ENCODE measurements around the gene DGKZ.
"Not testable (repeated sequence)": the region's sequence is repeated elsewhere in the genome, so short reads cannot be mapped to it uniquely, and the experiment has no call there.

DGKZ gene

DNA sequence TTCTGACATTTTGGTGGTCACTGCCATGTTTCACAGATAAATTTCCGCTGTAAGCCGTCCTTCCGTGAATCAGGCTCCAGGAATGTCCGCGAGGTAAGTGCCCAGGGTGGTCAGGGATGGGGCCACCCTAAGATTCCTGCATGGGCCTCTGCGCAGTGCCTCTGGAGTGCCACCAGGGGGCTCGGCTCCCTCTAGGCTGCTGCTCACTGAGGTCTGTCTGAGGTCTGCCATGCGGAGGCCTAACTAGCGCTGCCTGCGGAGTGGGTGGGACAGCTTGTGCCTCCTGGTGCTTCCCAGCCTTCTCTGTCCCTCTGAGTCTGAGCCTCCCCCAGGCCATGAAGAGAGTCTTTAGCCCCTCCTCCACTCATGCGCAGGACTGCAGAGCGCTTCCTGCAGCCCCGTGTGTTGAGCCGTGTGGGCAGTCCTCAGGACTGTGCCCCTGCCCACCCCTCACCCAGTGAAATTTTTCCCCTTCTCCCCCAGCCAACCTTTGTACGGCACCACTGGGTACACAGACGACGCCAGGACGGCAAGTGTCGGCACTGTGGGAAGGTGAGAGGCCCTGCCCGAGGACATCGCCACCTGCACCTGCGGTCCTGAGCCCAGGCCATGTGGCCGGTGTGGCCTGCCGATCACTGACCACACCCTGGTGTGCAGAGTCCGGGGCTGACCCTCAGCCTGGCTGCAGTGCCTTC lies 22.3 kb downstream of the DGKZ start:
- FAIRE-seq: no peak

DNA sequence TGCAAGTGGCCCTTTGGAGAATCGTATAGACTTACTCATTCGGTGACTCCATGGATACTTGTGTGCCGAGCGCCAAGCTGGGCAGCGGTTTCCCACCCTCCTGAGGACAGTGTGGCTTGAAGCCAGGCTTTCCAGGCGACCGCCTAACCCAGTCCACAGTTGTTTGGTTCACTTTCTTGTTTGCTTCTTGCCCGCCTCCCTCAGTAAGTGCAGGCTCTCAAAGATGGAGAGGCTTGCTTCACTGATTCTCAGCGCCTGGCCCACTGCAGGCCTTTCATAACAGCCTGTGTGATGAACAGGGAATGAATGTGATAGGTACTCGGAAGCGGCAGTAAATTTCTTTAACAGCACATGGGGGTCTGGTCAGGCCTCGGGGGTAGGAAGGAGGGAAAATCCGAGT lies 23.0 kb downstream of the DGKZ start:
- no peak for FAIRE-seq

DNA sequence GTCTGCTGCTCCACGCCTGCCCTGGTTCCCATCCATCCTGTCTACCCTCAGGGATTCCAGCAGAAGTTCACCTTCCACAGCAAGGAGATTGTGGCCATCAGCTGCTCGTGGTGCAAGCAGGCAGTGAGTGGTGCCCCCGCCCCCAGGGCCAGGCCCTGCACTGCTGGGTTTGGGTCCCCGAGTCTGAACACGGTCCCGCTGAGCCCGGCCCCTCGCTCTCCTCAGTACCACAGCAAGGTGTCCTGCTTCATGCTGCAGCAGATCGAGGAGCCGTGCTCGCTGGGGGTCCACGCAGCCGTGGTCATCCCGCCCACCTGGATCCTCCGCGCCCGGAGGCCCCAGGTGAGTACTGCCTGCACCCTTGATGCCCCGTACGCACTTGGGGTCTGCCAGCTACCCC lies 24.0 kb downstream of the DGKZ start:
- not testable (repeated sequence) for FAIRE-seq

DNA sequence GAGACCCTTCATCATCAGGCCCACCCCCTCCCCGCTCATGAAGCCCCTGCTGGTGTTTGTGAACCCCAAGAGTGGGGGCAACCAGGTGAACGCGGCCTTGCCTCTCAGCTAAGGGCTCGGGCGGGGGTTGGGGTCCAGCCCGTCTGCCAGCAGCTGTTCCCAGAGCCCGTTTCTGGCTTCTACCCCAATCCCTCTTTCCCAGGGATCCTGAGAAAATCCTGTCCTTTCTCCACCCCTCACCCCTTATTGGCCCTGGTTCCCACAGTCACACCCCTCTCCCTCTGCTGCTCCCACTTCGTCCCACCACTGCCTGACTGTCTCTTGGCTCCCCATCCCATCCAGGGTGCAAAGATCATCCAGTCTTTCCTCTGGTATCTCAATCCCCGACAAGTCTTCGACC lies 24.8 kb downstream of the DGKZ start:
- no peak for FAIRE-seq

DNA sequence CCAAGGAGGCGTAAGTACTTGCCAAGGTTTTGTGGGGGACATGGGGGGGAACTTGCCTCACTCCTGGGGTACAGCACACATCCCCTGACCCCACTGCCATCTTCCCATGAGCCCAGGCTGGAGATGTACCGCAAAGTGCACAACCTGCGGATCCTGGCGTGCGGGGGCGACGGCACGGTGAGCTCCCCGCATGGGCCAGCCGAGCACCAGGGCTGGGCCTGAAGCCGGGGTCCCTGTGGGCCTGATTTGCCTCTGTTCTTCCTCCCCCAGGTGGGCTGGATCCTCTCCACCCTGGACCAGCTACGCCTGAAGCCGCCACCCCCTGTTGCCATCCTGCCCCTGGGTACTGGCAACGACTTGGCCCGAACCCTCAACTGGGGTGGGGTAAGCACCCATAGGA lies 25.2 kb downstream of the DGKZ start:
- not testable (repeated sequence) for FAIRE-seq

DNA sequence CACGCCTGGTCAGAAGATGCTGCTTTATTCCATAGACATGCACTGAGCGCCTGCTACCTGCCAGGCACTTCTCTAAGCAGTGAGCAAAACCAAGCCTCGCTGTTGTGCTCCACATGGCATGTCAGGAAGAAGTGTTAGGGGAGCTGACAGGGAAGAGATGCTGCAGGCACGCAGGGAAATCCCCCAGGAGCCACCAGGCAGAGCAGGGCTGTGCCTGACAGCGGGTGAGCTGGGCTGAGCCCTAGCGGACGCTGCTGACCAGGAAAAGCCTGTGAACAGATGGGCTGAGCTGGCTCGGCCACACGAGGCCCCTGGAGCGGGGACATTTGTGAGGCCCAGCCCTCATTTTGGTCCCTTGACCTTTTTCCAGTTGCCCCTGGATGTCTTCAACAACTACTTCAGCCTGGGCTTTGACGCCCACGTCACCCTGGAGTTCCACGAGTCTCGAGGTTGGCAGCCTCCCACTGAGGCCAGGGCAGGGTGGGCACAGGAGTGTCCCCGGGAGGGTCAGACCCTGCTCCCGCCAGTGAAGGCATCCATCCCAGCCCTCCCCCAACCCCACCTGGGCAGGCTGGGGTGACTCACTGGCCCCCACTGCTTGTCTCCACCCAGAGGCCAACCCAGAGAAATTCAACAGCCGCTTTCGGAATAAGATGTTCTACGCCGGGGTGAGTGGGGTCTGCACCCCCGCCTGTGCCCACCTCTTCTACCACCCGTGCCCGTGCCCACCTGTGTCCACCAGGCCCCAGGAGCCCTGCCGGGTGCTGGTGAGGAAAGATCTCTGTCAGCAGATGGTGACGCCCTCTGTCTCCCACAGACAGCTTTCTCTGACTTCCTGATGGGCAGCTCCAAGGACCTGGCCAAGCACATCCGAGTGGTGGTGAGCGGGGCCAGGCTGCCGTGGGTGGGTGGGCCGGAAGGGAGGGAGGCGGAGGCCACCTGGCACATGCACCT lies 26.8 kb downstream of the DGKZ start:
- no peak for FAIRE-seq

DNA sequence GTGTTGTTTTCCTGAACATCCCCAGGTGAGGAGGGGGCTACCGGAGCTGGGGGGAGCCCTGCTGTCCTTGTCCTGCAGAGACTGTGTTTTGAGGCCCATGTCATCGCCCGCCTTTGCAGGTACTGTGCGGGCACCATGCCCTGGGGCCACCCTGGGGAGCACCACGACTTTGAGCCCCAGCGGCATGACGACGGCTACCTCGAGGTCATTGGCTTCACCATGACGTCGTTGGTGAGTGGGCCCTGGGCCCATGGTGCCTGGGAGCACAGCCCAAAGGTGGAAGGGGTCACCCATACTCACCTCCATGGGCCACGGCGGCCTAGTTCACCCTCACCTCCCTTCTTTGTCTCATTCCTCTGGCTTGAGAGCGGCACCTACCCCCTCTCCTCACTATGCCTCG lies 27.6 kb downstream of the DGKZ start:
- FAIRE-seq: no peak

DNA sequence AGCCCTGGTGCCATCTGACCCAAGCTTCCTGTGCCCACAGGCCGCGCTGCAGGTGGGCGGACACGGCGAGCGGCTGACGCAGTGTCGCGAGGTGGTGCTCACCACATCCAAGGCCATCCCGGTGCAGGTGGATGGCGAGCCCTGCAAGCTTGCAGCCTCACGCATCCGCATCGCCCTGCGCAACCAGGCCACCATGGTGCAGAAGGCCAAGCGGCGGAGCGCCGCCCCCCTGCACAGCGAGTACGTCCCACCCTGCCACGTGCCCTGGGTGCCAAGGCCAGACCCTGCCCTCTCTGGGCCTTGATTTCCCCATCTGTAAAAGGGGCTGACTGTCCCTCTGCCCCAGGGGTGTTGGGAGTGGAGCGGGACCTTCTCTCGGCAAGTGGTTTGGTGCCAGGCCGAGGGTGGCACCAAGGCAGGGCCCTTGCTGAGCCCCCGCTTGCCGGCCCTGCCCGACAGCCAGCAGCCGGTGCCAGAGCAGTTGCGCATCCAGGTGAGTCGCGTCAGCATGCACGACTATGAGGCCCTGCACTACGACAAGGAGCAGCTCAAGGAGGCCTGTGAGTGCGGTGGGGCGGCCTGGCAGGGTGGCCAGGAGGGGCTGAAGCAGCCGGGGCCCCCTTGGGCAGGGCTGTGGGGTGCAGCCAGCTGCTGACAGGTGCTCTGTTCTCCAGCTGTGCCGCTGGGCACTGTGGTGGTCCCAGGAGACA lies 28.3 kb downstream of the DGKZ start:
- no peak for FAIRE-seq

DNA sequence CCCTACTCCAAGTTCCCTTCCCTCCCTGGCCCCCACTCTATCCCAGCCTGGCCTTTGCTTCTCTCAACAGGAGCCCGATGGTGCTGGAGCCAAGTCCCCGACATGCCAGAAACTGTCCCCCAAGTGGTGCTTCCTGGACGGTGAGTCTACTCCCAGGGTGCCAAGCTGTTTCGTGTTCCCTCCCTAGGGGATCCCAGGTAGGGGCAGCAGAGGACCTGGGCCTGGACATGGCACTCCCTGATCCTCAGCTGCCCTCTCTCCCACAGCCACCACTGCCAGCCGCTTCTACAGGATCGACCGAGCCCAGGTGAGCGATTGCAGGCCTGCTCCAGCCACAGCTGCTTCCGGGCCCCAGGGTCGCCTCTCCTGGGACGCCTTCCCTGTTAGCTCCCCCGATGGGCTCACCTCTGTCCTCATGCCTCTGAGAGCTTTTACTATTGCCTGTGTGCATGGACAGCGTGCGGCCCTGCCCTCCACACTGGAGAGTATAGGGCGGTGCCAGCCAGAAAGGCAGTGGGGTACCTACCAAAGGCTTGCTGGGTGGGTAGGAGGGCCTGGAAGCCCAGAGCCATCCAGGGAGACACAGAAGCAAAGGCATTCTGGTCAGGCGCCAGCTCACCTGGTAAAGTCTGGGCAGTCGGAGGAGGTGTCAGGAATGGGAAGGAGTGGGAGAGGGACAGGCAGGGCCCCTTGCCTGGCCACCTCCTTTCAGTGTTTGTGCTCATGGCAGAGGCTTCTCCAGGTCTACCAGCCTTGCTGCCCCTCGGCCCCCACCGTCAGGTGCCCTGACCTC lies 29.2 kb downstream of the DGKZ start:
- FAIRE-seq: no peak

DNA sequence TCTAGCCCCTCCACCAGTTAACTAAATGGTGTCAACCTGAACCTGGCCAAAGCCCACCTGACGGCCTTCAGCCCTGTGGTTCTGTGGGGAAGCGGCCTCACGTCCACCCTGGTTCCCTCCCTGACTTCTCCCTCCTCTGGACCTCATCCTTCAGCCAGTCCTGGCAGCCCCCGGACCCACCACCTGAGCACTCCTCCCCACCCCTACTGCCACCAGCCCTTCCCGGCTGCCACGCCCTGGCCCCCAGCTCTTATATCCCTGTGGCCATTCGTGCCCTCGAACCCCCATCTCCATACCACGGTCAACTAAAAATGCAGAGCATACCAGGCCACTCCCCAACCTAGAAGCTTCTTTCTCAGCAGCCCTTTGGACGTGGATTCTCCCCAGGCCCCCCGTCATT lies 30.0 kb downstream of the DGKZ start:
- FAIRE-seq: no peak

DNA sequence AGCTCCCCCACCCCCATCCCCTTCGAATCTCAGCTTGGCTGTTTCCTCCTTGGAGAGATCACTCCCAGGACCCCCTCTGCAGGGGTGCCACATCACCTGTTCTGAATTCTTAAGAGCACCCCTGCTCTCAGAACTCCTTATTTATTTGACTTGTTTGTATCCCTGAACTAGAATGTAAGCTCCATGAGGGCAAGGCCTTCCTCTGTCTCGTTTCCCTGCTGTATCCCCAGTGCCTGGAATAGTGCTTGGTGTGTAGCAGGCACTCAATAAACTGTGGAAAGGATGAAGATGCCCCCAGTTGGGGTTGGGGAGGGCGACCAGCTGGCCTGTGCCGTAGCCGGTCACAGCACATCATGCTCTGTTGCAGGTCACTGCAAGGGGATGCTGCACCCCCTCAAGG lies 30.6 kb downstream of the DGKZ start:
- no peak for FAIRE-seq

DNA sequence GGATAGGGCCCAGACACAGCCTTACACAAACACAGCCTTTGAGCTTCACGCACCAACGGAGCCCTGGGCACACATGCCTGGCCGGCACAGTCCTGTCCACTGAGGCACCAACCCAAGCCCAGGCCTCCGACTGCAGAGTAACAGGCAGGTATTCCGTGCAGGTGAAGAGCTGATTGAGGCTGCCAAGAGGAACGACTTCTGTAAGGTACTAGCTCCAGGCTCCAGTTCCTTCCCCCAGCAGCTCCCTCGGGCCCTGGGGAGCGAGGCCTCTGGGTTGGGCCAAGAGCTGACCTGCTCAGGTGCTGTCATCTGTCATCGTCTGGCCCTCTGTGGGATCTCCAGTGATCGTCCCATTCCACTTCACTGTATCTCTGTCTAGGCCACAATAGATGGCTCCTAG lies 31.0 kb downstream of the DGKZ start:
- FAIRE-seq: no peak

DNA sequence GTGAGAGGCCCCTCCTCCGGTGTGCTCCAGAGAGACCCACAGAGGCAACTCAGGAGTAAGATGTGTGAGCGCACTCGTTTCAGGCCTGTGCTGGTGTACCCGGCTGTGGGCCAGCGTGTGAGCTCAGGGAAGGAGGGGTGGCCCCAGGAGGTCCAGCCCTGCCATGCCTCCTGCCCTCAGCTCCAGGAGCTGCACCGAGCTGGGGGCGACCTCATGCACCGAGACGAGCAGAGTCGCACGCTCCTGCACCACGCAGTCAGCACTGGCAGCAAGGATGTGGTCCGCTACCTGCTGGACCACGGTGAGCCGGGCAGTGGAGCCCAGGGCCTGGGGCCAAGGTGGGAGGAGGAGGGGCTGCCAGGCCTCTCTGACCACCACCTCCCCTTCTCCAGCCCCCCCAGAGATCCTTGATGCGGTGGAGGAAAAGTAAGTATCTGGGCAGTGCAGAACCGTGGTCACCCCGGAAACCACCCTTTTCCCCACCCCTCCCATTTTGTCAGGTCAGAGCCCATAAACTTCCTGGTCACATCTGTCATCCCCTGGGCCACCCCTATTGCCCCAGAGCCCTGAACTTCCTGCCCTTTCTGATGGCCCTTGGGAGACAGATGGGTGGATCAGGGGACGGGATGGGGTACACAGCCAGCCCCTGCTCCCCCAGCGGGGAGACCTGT lies 31.7 kb downstream of the DGKZ start:
- FAIRE-seq: no peak

DNA sequence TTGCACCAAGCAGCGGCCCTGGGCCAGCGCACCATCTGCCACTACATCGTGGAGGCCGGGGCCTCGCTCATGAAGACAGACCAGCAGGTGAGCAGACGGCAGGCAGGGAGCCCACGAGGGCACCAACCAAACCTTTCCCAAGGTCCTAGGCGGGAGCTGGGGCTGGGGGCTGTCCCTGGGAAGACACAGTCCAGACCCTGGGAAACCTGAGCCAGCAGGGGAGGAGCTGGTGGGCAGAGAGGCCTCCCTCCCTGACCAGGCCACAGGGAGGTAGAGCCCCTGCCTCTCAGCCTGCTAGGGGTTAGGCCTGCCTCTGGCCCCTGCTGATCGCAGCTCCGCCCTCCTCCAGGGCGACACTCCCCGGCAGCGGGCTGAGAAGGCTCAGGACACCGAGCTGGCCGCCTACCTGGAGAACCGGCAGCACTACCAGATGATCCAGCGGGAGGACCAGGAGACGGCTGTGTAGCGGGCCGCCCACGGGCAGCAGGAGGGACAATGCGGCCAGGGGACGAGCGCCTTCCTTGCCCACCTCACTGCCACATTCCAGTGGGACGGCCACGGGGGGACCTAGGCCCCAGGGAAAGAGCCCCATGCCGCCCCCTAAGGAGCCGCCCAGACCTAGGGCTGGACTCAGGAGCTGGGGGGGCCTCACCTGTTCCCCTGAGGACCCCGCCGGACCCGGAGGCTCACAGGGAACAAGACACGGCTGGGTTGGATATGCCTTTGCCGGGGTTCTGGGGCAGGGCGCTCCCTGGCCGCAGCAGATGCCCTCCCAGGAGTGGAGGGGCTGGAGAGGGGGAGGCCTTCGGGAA lies 32.4 kb downstream of the DGKZ start:
- FAIRE-seq: not testable (repeated sequence)

DNA sequence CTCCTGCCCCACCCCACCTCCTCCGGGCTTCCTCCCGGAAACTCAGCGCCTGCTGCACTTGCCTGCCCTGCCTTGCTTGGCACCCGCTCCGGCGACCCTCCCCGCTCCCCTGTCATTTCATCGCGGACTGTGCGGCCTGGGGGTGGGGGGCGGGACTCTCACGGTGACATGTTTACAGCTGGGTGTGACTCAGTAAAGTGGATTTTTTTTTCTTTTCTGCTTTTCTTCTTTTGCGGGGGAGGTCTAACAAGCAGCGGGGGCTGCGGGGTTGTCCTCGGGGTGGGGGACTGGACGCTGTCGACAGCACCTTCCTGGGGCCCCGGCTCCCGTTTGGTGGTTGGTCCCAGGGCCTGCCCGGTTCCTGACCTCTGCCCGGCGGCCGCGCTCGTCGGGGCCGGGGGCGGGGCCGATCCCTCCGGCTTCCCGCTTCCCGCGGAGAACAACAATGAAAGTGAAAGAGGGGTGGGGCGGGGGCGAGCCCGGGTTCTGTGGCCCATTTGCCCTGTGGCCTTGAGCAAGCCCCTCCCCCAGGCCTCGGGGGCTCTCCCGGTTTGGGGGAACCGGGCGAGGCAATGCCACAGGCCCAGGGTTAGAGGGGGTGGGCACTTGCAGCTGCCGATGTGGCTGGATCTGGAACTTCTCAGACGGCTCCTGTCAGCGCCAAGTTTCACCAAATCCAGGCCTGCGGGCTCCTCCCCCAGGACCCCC lies 33.2 kb downstream of the DGKZ start:
- FAIRE-seq: no peak

DNA sequence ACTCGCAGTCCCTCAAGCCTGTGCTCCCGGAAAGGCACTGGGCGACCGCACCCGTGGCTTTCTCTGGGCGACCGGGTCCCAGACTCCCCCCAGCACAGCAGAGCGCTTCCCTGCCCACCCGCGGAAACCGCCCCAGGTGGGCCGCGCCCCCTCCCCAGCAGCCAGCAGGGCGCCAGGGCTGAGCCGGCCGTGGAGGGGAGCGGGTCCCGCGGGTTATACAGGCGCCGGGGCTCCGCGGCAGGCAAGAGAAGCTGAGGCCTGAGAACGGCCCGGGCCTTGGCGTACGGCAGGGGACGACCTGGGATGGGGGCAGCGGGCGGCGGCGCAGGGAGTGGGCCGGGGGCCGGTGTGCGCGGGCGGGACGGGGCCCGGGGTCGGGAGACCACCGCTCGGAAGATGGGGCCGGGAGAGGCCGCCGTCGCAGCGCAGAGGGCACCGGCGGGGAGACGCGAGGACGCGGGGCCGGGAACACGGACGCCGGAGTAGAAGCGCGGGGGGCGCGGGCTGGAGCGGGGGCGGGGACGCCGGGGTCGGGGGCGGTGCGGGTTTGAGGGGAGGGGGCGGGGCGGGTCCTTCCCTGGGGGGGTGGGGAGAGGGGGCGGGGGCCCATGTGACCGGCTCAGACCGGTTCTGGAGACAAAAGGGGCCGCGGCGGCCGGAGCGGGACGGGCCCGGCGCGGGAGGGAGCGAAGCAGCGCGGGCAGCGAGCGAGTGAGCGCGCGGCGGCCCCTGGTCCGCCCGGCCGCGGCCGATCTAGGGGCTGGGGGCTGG lies 34.0 kb downstream of the DGKZ start, which contains the start of gene MDK:
Gene MDK (plus strand): TSS at position 622 of the 771 bp plus-strand sequence. CDS start 389 bp downstream, outside the sequence.
- FAIRE-seq: no peak

DNA sequence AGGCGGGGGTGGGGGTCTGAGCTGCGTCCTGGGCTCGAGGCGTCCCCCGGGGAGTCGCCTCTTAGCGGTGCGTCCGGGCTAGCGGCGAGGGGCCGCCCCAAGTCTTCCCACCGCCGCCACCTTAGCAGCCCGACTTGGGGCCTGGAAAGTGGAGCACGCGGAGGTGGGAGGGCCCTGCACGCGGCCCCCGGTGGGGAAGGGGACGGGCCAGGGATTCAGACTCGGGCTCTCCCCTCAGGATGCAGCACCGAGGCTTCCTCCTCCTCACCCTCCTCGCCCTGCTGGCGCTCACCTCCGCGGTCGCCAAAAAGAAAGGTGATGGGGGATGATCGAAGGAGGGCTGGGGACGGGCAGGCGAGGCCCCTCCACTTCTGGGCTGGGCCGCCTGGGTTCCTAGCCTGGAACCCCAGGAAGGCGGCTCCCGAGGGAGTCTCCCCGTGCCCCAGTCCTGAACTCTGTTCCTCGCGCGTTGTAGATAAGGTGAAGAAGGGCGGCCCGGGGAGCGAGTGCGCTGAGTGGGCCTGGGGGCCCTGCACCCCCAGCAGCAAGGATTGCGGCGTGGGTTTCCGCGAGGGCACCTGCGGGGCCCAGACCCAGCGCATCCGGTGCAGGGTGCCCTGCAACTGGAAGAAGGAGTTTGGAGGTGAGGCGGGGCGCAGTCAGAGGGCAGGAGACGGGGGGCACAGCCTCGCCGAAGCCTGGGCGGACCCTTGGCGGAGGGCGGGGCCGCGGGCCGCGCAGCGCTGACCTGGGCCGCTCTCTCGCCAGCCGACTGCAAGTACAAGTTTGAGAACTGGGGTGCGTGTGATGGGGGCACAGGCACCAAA lies 34.8 kb downstream of the DGKZ start:
- FAIRE-seq: no peak

DNA sequence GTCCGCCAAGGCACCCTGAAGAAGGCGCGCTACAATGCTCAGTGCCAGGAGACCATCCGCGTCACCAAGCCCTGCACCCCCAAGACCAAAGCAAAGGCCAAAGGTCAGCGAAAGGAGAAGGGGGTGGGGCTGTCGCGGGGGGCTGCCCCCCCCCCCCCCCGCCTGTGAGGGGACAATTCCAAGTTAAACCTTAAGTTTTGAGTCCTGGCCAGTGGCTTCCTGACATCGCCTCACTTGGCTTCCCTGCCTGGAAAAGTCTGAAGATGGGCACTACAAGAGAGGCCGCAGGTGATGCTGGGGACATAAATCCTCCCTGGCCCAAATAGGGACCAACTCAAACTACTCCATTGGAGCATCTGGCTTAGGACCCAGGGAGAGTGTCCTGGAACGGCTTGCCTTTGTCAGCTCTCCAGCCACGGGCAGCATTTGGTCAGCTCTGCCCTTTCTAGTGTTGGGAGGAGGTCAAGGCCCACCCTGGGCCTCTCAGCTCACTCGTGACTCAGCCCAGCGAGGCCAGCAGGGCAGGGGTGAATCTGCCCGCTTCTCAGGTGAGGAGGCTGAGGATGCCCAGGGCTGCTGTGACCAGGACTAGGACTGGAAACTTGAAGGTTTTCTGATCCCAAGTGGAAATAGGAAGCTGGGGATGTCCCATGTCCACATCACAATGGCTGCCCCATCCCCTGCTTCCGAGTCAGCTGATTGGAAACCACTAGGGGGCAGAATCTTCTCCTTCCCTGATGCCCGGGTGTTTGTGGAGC lies 35.6 kb downstream of the DGKZ start:
- FAIRE-seq: no peak

All from endometrium (tissue), 2 donors.